Fibroblast of peridontal ligament (primary cell): Measurements from ENCODE around the gene MLEC.
"Not testable (repeated sequence)": the region's sequence is repeated elsewhere in the genome, so short reads cannot be mapped to it uniquely, and the experiment has no call there.

ENCODE experiments used
- DNase-seq: peaks from one replicate; pipeline ENCODE4 v3.0.0-alpha.2; 2010; ENCODE audit errors: extremely low read depth

The MLEC gene

GRCh38 chr12:120662879-120663278, 24.1 kb upstream of the MLEC start:
- no peak for DNase-seq

- no peak for DNase-seq
Observed at GRCh38 chr12:120663741-120664140, 23.2 kb upstream of the MLEC start.

GRCh38 chr12:120666571-120667390, 20.2 kb upstream of the MLEC start:
- DNase-seq = no peak

GRCh38 chr12:120668091-120668867, 18.7 kb upstream of the MLEC start:
- DNase-seq = no peak

GRCh38 chr12:120668868-120669840, 17.8 kb upstream of the MLEC start:
- peak; percentile 54 for DNase-seq

- not testable (repeated sequence) for DNase-seq
Observed at GRCh38 chr12:120670237-120670636, 16.7 kb upstream of the MLEC start.

GRCh38 chr12:120670667-120671066, 16.3 kb upstream of the MLEC start:
- no peak for DNase-seq

- DNase-seq = no peak
Observed at GRCh38 chr12:120674097-120674636, 12.8 kb upstream of the MLEC start.

- no peak for DNase-seq
Observed at GRCh38 chr12:120677765-120678473, 9.0 kb upstream of the MLEC start.

GRCh38 chr12:120678572-120678971, 8.4 kb upstream of the MLEC start:
- no peak for DNase-seq

- DNase-seq = no peak
Observed at GRCh38 chr12:120680165-120680738, 6.7 kb upstream of the MLEC start.

GRCh38 chr12:120684523-120684932, 2.4 kb upstream of the MLEC start:
- DNase-seq = peak; percentile 40

GRCh38 chr12:120685522-120685921, 1.4 kb upstream of the MLEC start:
- DNase-seq = no peak

- peak; percentile 95 for DNase-seq
Observed at GRCh38 chr12:120686151-120686689, 729 bp upstream of the MLEC start.

GRCh38 chr12:120687578-120688289, 785 bp downstream of the MLEC start:
- no peak for DNase-seq

GRCh38 chr12:120688527-120689071, 1.6 kb downstream of the MLEC start:
- peak; percentile 51 for DNase-seq

- DNase-seq = no peak
Observed at GRCh38 chr12:120689397-120690082, 2.6 kb downstream of the MLEC start.

- no peak for DNase-seq
Observed at GRCh38 chr12:120690083-120690450, 3.1 kb downstream of the MLEC start.

- no peak for DNase-seq
Observed at GRCh38 chr12:120690978-120691377, 4.0 kb downstream of the MLEC start.
